ENCODE data around the gene MAP3K14. TPM values are rescaled to one million over a fixed set of nuclear protein-coding genes. Genes with fewer than 3 reads are reported as not detected.

Gene MAP3K14
- polyA plus RNA-seq, 3 donors: 1.4 to 29.9 (median 3.8) TPM

- peak overlapping the region; percentile 98 for H3K4me2 ChIP-seq (replicated peaks; ENCODE audit: extremely low read depth, low read length, poor library complexity, severe bottlenecking)
- intact Hi-C loops (cut with micrococcal nuclease): loop anchor here in 1 of 2 donors (2.0 to 5.0 kb wide), 2 partner anchors 65 to 89 kb away; partner anchors contain the start of gene MAP3K14
- H4K20me1 ChIP-seq (ENCODE audit: insufficient read depth, low read length): peaks cover 56% of the 10 kb centered on the region
- TF ChIP-seq CTCF (IDR thresholded peaks at IDR 0.05): no peak
- H3K4me3 ChIP-seq (replicated peaks in 1 of 3; ENCODE audit: low read depth in 2 of 3, low read length in 3 of 3): peak overlapping the region; percentile 15 to 99 (median 31)
- peak overlapping the region; percentile 93 to 99 for H3K27ac ChIP-seq (ENCODE audit: low read depth in 1 of 2, low read length in 2 of 2)
- no peaks in the 10 kb centered on the region for H3K27me3 ChIP-seq (ENCODE audit: control insufficient read depth in 2 of 2, insufficient read depth in 2 of 2, low read length in 2 of 2)
- peak overlapping the region; percentile 91 for H3K9ac ChIP-seq (ENCODE audit: insufficient read depth, low read length, poor library complexity, severe bottlenecking)
- peak in 1 of 3 donors; percentile 54 for DNase-seq
- H3K36me3 ChIP-seq (replicated peaks in 1 of 2; ENCODE audit: control insufficient read depth in 1 of 2, insufficient read depth in 2 of 2, low read length in 2 of 2): peaks cover 12 to 20% of the 10 kb centered on the region in 2 donors
- H3K9me3 ChIP-seq (replicated peaks in 1 of 2; ENCODE audit: control insufficient read depth in 1 of 2, insufficient read depth in 1 of 2, low read length in 2 of 2): no peaks in the 10 kb centered on the region
- H3K27me3 Mint-ChIP-seq (ENCODE audit: low read depth in 3 of 3): peaks cover 0 to 4% (median 0%) of the 10 kb centered on the region in 3 donors
- H3K79me2 ChIP-seq (ENCODE audit: insufficient read depth, low read length): peaks cover 98% of the 10 kb centered on the region
- H3K27ac Mint-ChIP-seq: peak overlapping the region; percentile 98 to 100 (median 100)
- peak overlapping the region; percentile 95 to 99 for H3K4me3 Mint-ChIP-seq
- no peak overlapping the region for H2AFZ ChIP-seq (ENCODE audit: insufficient read depth, low read depth, low read length, poor library complexity, severe bottlenecking)
- WGBS (ENCODE audit: insufficient coverage): 33% methylated on average over 14 of the region's 17 CpGs
- peaks cover 0 to 1% (median 0%) of the 10 kb centered on the region in 7 donors for H3K9me3 Mint-ChIP-seq
- H3K36me3 Mint-ChIP-seq: peaks cover 58 to 74% of the 10 kb centered on the region in 2 donors
- peaks cover 92% of the 10 kb centered on the region for H3K4me1 Mint-ChIP-seq
- peaks cover 95 to 97% of the 10 kb centered on the region in 2 donors for H3K4me1 ChIP-seq (ENCODE audit: control insufficient read depth in 1 of 2, insufficient read depth in 2 of 2, low read length in 2 of 2)
Observed at GRCh38 chr17:45227926-45228762, 88.7 kb downstream of the MAP3K14 start.

GRCh38 chr17:45227101-45227925 lies 89.5 kb downstream of the MAP3K14 start:
- peak; percentile 64 to 80 (median 70) for DNase-seq
- H3K79me2 ChIP-seq (ENCODE audit: insufficient read depth, low read length): peaks cover 98% of the 10 kb centered on the region
- no peak for TF ChIP-seq CTCF (IDR thresholded peaks at IDR 0.05)
- Mint-ChIP-seq H3K27ac (peak overlapping the region; percentile 98 to 100 (median 100)), H3K36me3 (peaks cover 52 to 73% of the 10 kb centered on the region in 2 donors), H3K4me3 (peak overlapping the region; percentile 97 to 99), H3K4me1 (peaks cover 83% of the 10 kb centered on the region), H3K27me3 (ENCODE audit: low read depth in 3 of 3) (peaks cover 0 to 4% (median 0%) of the 10 kb centered on the region in 3 donors), H3K9me3 (peaks cover 0 to 3% (median 0%) of the 10 kb centered on the region in 7 donors)
- no peak overlapping the region for H2AFZ ChIP-seq (ENCODE audit: insufficient read depth, low read depth, low read length, poor library complexity, severe bottlenecking)
- intact Hi-C loops (cut with micrococcal nuclease): loop anchor here in 1 of 2 donors (2.0 to 5.0 kb wide), 2 partner anchors 65 to 90 kb away; partner anchors contain the start of gene MAP3K14
- H3K9me3 ChIP-seq (replicated peaks in 1 of 2; ENCODE audit: control insufficient read depth in 1 of 2, insufficient read depth in 1 of 2, low read length in 2 of 2): no peaks in the 10 kb centered on the region
- H4K20me1 ChIP-seq (ENCODE audit: insufficient read depth, low read length): peaks cover 49% of the 10 kb centered on the region
- H3K4me3 ChIP-seq (replicated peaks in 1 of 3; ENCODE audit: low read depth in 2 of 3, low read length in 3 of 3): peak overlapping the region; percentile 23 to 99 (median 84)
- H3K27me3 ChIP-seq (ENCODE audit: control insufficient read depth in 2 of 2, insufficient read depth in 2 of 2, low read length in 2 of 2): no peaks in the 10 kb centered on the region
- 0% methylated on average over 2 of the region's 8 CpGs for WGBS (ENCODE audit: insufficient coverage)
- H3K4me1 ChIP-seq (ENCODE audit: control insufficient read depth in 1 of 2, insufficient read depth in 2 of 2, low read length in 2 of 2): peaks cover 88 to 90% of the 10 kb centered on the region in 2 donors
- peak overlapping the region; percentile 98 for H3K4me2 ChIP-seq (replicated peaks; ENCODE audit: extremely low read depth, low read length, poor library complexity, severe bottlenecking)
- H3K27ac ChIP-seq (ENCODE audit: low read depth in 1 of 2, low read length in 2 of 2): peak overlapping the region; percentile 93 to 99
- peaks cover 4 to 12% of the 10 kb centered on the region in 2 donors for H3K36me3 ChIP-seq (replicated peaks in 1 of 2; ENCODE audit: control insufficient read depth in 1 of 2, insufficient read depth in 2 of 2, low read length in 2 of 2)
- H3K9ac ChIP-seq (ENCODE audit: insufficient read depth, low read length, poor library complexity, severe bottlenecking): peak overlapping the region; percentile 91
